H1 (cell line): ENCODE data around the gene CST4. TPM values are rescaled to one million over a fixed set of nuclear protein-coding genes. Genes with fewer than 3 reads are reported as not detected.
"Not testable (repeated sequence)": the region's sequence is repeated elsewhere in the genome, so short reads cannot be mapped to it uniquely, and the experiment has no call there.

ENCODE experiments used
- CTCF ChIA-PET: fragments of 300-600 bp; sonication (Branson Sonifier 250); formaldehyde crosslinking; loops from one replicate; lab custom pipeline; 2021; ENCODE audit not compliant: partially characterized antibody; lab: Charles Lee
- POLR2A ChIA-PET: fragments of 300-600 bp; sonication (Branson Sonifier 250); formaldehyde crosslinking; loops from one replicate; lab custom pipeline; 2021; ENCODE audit warnings: inconsistent platforms; ENCODE audit not compliant: partially characterized antibody; lab: Charles Lee
- DNase-seq, 2 experiments: peaks; one replicate each; pipeline versions ENCODE4 v3.0.0 to v3.0.0-alpha.2; 2010 to 2022; ENCODE audit warnings: low spot score in 2 of 2, low read depth in 1 of 2, mixed read lengths in 1 of 2
- FAIRE-seq: peaks from 2 replicates; lab custom pipeline; 2011; peaks lifted over from hg19 to GRCh38; lab: Jason Lieb, UNC
- H2AFZ ChIP-seq: 2 replicates; pipeline ENCODE4 v1.8.1; 2012; ENCODE audit warnings: low read length, inconsistent platforms
- H2AK5ac ChIP-seq: 2 replicates; pipeline ENCODE4 v1.6.1; 2013; ENCODE audit warnings: low read depth, low read length
- H2BK120ac ChIP-seq: replicated peaks from 2 replicates; pipeline ENCODE3; 2013; ENCODE audit warnings: low read depth, low read length, inconsistent platforms
- H2BK12ac ChIP-seq: 2 replicates; pipeline ENCODE4 v1.6.1; 2013; ENCODE audit warnings: low read depth, low read length
- H2BK15ac ChIP-seq: 2 replicates; pipeline ENCODE4 v1.6.1; 2013; ENCODE audit warnings: low read length
- H2BK20ac ChIP-seq: 2 replicates; pipeline ENCODE4 v1.6.1; 2013; ENCODE audit warnings: low read length
- H2BK5ac ChIP-seq: 2 replicates; pipeline ENCODE4 v1.6.1; 2013; ENCODE audit warnings: low read depth, low read length
- H3K14ac ChIP-seq: 2 replicates; pipeline ENCODE4 v1.6.1; 2013; ENCODE audit warnings: inconsistent platforms; ENCODE audit not compliant: insufficient read length
- H3K18ac ChIP-seq: 2 replicates; pipeline ENCODE4 v1.6.1; 2013; ENCODE audit warnings: low read length; ENCODE audit errors: extremely low read depth
- H3K23ac ChIP-seq: 2 replicates; pipeline ENCODE4 v1.6.1; 2013; ENCODE audit warnings: inconsistent platforms; ENCODE audit not compliant: insufficient read length
- H3K23me2 ChIP-seq: 2 replicates; pipeline ENCODE4 v1.6.1; 2013; ENCODE audit warnings: low read depth, low read length
- H3K27ac ChIP-seq: 2 replicates; pipeline ENCODE4 v1.6.1; 2011; ENCODE audit warnings: low read depth, low read length, inconsistent platforms
- H3K27me3 ChIP-seq, 4 experiments: replicated peaks in 1 of 4; 1 replicate in 1 of 4; 2 replicates in 3 of 4; pipeline versions ENCODE4 v1.6.1 to v1.8.1; 2011 to 2013; ENCODE audit warnings: low read length in 3 of 4, mild to moderate bottlenecking in 3 of 4, inconsistent platforms in 2 of 4, mixed read lengths in 2 of 4, moderate library complexity in 1 of 4; ENCODE audit not compliant: control insufficient read depth in 3 of 4, insufficient read depth in 3 of 4; ENCODE audit errors: extremely low read depth in 1 of 4
- H3K36me3 ChIP-seq, 4 experiments: 2 replicates each; pipeline versions ENCODE4 v1.6.1 to v1.8.1; 2011 to 2013; ENCODE audit warnings: mild to moderate bottlenecking in 4 of 4, low read length in 3 of 4, moderate library complexity in 2 of 4, control low read depth in 1 of 4, inconsistent platforms in 1 of 4; ENCODE audit not compliant: insufficient read depth in 4 of 4, control insufficient read depth in 2 of 4
- H3K4ac ChIP-seq: replicated peaks from 2 replicates; pipeline ENCODE3; 2013; ENCODE audit warnings: low read length, low read depth, mixed read lengths, inconsistent platforms; ENCODE audit not compliant: insufficient read length
- H3K4me1 ChIP-seq, 4 experiments: replicated peaks in 1 of 4; 1 replicate in 1 of 4; 2 replicates in 3 of 4; pipeline versions ENCODE4 v1.6.1 to v1.8.1; 2011 to 2013; ENCODE audit warnings: low read length in 3 of 4, inconsistent platforms in 2 of 4, mixed read lengths in 1 of 4; ENCODE audit not compliant: insufficient read depth in 4 of 4, control insufficient read depth in 3 of 4
- H3K4me2 ChIP-seq, 2 experiments: 2 replicates each; pipeline versions ENCODE4 v1.6.1 to v1.8.1; 2011 to 2013; ENCODE audit warnings: low read depth in 2 of 2, low read length in 2 of 2, control low read depth in 1 of 2, inconsistent platforms in 1 of 2, mild to moderate bottlenecking in 1 of 2; ENCODE audit not compliant: insufficient read depth in 1 of 2
- H3K4me3 ChIP-seq, 4 experiments: fragments of 200-600, 300-600 bp in 1 of 4; sonication (generic), shearing (Covaris generic), sonication (Bioruptor Twin) in 1 of 4; 2 replicates each; pipeline versions ENCODE4 v1.5.1 to v1.8.1; 2011 to 2016; ENCODE audit warnings: low read length in 4 of 4, low read depth in 3 of 4, control low read depth in 2 of 4, inconsistent platforms in 2 of 4, mild to moderate bottlenecking in 2 of 4, mixed read lengths in 1 of 4, moderate library complexity in 1 of 4; ENCODE audit not compliant: insufficient read depth in 2 of 4; ENCODE audit errors: extremely low read depth in 1 of 4
- H3K56ac ChIP-seq: replicated peaks from 2 replicates; pipeline ENCODE3; 2013; ENCODE audit warnings: low read depth, mild to moderate bottlenecking, mixed read lengths, low read length, inconsistent platforms; ENCODE audit not compliant: insufficient read length
- H3K79me1 ChIP-seq: 2 replicates; pipeline ENCODE4 v1.6.1; 2013; ENCODE audit warnings: low read depth, low read length, control low read depth
- H3K79me2 ChIP-seq, 2 experiments: 2 replicates each; pipeline versions ENCODE4 v1.6.1 to v1.8.1; 2012 to 2013; ENCODE audit warnings: low read length in 2 of 2, mild to moderate bottlenecking in 2 of 2, inconsistent platforms in 1 of 2; ENCODE audit not compliant: insufficient read depth in 2 of 2, control insufficient read depth in 1 of 2
- H3K9ac ChIP-seq, 4 experiments: replicated peaks in 1 of 4; 1 replicate in 1 of 4; 2 replicates in 3 of 4; pipeline versions ENCODE4 v1.6.1 to v1.8.1; 2011 to 2013; ENCODE audit warnings: low read depth in 3 of 4, low read length in 3 of 4, control low read depth in 2 of 4, mild to moderate bottlenecking in 2 of 4, moderate library complexity in 2 of 4, inconsistent platforms in 1 of 4; ENCODE audit errors: extremely low read depth in 1 of 4
- H3K9me3 ChIP-seq, 2 experiments: 2 replicates each; pipeline versions ENCODE4 v1.6.1 to v1.8.1; 2012 to 2013; ENCODE audit warnings: mild to moderate bottlenecking in 2 of 2, moderate library complexity in 2 of 2, control low read depth in 1 of 2, inconsistent platforms in 1 of 2, low read depth in 1 of 2, low read length in 1 of 2, mixed read lengths in 1 of 2; ENCODE audit not compliant: insufficient read depth in 2 of 2
- H4K20me1 ChIP-seq, 2 experiments: replicated peaks in 1 of 2; 2 replicates each; pipeline versions ENCODE3 to v1.8.1; 2011 to 2013; ENCODE audit warnings: inconsistent platforms in 2 of 2, low read length in 2 of 2, mild to moderate bottlenecking in 1 of 2; ENCODE audit not compliant: insufficient read depth in 2 of 2, control insufficient read depth in 1 of 2
- H4K5ac ChIP-seq: 2 replicates; pipeline ENCODE4 v1.6.1; 2013; ENCODE audit warnings: low read length, low read depth, mixed read lengths, inconsistent platforms; ENCODE audit not compliant: insufficient read length
- H4K8ac ChIP-seq: 2 replicates; pipeline ENCODE4 v1.8.0; 2013; ENCODE audit warnings: mild to moderate bottlenecking, moderate library complexity, low read length, inconsistent platforms; ENCODE audit not compliant: insufficient read depth; ENCODE audit errors: extremely low read depth
- H4K91ac ChIP-seq: replicated peaks from 2 replicates; pipeline ENCODE3; 2013; ENCODE audit warnings: low read length, mixed read lengths, inconsistent platforms; ENCODE audit not compliant: insufficient read length
- RAD21 ChIP-seq, 2 experiments: IDR thresholded peaks in 1 of 2; conservative IDR thresholded peaks in 1 of 2; 2 replicates each; pipeline ENCODE4 v1.6.1; 2011; ENCODE audit warnings: low read depth in 2 of 2, low read length in 2 of 2, improper control_type of control experiment in 1 of 2, inconsistent platforms in 1 of 2, mild to moderate bottlenecking in 1 of 2, moderate library complexity in 1 of 2
- WGBS, 2 experiments: shearing (Covaris generic) in 1 of 2; methylation state at CpG; one replicate each; pipeline versions ENCODE4 v1.1.6 to v1.1.7; 2013 to 2015; ENCODE audit warnings: low lambda C conversion rate in 2 of 2, mixed read lengths in 2 of 2, inconsistent platforms in 1 of 2, low coverage in 1 of 2, missing lambda C conversion rate in 1 of 2; ENCODE audit not compliant: insufficient replicate concordance in 2 of 2, insufficient coverage in 1 of 2, insufficient read length in 1 of 2; ENCODE audit errors: extremely low coverage in 1 of 2, missing lambda C conversion rate in 1 of 2; 5-methylcytosine and 5-hydroxymethylcytosine counted together
- polyA plus RNA-seq, 7 experiments: library from polyadenylated mRNA; depleted of rRNA in 3 of 7; stranded (reverse) in 5 of 7; unstranded in 2 of 7; fragments of >200 nt in 5 of 7; fragments of 200-250 nt in 2 of 7; gene quantifications; 1 replicate in 5 of 7; 2 replicates in 1 of 7; 4 replicates in 1 of 7; pipeline versions ENCODE4 v1.2.1 to v1.2.3, GENCODE V29; 2011 to 2013; ENCODE audit warnings: missing spikeins in 2 of 7, mixed read lengths in 2 of 7
- total RNA-seq: library from RNA; stranded (reverse); fragmentation: NEBNext Ultra II Directional; extraction: Animal tissue kit (Norgen Biotek cat#: 25700); gene quantifications from 2 replicates; pipeline ENCODE4 v1.2.1, GENCODE V29; 2021
- TF ChIP-seq, protein P1 (sequence below), 3 experiments: IDR thresholded peaks; 1 replicate in 2 of 3; 2 replicates in 1 of 3; pipeline versions ENCODE4 v1.5.1 to v1.6.1; 2011; ENCODE audit warnings: low read length in 3 of 3, mild to moderate bottlenecking in 3 of 3, inconsistent platforms in 2 of 3, low read depth in 1 of 3, moderate library complexity in 1 of 3; ENCODE audit not compliant: insufficient read depth in 1 of 3; ENCODE audit errors: control extremely low read depth in 1 of 3

Gene CST4
- total and polyA plus RNA-seq, 2 of the 8 experiments (the other 6 are each of a cell fraction or from before 2014, with no cell fraction given) = not detected

DNA sequence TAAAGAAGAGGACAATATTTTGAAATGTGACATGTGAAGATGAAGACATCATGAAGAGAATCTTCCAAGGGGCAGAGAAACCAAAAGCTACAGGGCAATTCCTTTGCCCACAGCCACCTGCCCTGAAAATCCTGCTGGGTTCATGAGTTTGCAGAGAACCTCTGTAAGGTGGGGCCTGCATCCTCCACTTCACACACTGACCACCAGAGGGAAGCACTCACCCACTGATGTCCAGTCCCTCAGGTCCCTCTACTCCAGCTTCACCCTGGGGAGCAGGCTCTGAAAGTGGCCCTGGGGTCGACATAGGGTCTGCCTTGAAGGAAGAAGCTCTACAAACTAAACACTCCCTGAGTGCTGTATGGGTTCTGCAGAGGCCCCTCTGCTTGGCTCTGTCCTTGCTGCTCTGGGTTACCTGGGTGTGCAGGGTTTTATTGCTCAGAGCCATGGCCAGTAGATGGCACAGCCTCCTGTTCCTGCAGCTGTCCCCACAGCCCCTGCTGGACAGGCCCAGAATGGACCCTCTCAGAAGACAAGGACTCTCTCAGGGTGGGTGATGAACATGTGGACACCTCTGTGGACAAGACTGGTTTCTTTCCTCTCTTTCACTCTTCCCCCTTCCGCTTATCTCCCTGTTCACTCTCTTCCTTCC is 34.9 kb upstream of the CST4 start:
- H3K4ac ChIP-seq, H3K56ac ChIP-seq, H2BK20ac ChIP-seq, H3K9me3 ChIP-seq, H3K79me2 ChIP-seq, H3K23ac ChIP-seq, H3K14ac ChIP-seq, H3K36me3 ChIP-seq, H3K27ac ChIP-seq, H2BK5ac ChIP-seq, H4K20me1 ChIP-seq, H2AK5ac ChIP-seq, H3K4me2 ChIP-seq, H2BK15ac ChIP-seq, H3K4me1 ChIP-seq, H4K8ac ChIP-seq, H3K79me1 ChIP-seq, POLR2A ChIA-PET, H2AFZ ChIP-seq, H3K23me2 ChIP-seq, H3K4me3 ChIP-seq, H3K27me3 ChIP-seq, H3K18ac ChIP-seq, H2BK120ac ChIP-seq, H4K5ac ChIP-seq, H2BK12ac ChIP-seq, H4K91ac ChIP-seq, H3K9ac ChIP-seq: not testable (repeated sequence)
- CTCF ChIA-PET = interaction anchor here (0.7 to 1.8 kb wide), 12 partner anchors 17 to 99 kb away, joined by 3 to 11 read pairs (median 4); no protein-coding TSS in a partner anchor
- peak in 1 of 2 experiments; percentile 81 for DNase-seq
- TF ChIP-seq, protein P1, sequence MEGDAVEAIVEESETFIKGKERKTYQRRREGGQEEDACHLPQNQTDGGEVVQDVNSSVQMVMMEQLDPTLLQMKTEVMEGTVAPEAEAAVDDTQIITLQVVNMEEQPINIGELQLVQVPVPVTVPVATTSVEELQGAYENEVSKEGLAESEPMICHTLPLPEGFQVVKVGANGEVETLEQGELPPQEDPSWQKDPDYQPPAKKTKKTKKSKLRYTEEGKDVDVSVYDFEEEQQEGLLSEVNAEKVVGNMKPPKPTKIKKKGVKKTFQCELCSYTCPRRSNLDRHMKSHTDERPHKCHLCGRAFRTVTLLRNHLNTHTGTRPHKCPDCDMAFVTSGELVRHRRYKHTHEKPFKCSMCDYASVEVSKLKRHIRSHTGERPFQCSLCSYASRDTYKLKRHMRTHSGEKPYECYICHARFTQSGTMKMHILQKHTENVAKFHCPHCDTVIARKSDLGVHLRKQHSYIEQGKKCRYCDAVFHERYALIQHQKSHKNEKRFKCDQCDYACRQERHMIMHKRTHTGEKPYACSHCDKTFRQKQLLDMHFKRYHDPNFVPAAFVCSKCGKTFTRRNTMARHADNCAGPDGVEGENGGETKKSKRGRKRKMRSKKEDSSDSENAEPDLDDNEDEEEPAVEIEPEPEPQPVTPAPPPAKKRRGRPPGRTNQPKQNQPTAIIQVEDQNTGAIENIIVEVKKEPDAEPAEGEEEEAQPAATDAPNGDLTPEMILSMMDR (IDR thresholded peaks at IDR 0.05; ENCODE audit: control extremely low read depth in 1 of 3, insufficient read depth in 1 of 3, low read depth in 1 of 3, low read length in 3 of 3) = peak; percentile 45 to 50 (median 50)
- peak; percentile 44 to 50; a peak in 3 of 4 replicates for TF ChIP-seq RAD21 (IDR thresholded peaks at IDR 0.05 in 1 of 2, conservative IDR thresholded peaks at IDR 0.05 in 1 of 2; ENCODE audit: low read depth in 2 of 2, low read length in 2 of 2)
- 45% methylated on average over 2 of the region's 2 CpGs; no CpG with 5 or more reads in 1 of the 2 experiments for WGBS, 2 experiments
- FAIRE-seq = peak; percentile 81
